ENCODE data around the gene SLC5A9. TPM values are rescaled to one million over a fixed set of nuclear protein-coding genes. Genes with fewer than 3 reads are reported as not detected.
"Not testable (repeated sequence)": the region's sequence is repeated elsewhere in the genome, so short reads cannot be mapped to it uniquely, and the experiment has no call there.

The SLC5A9 gene
- total RNA-seq, 4 donors from 2014 or later, result not detected

GRCh38 chr1:48291421-48291820 is 68.9 kb downstream of the SLC5A9 start:
- no peak overlapping the region for H3K4me3 ChIP-seq
- H3K36me3 ChIP-seq, result peaks cover 0 to 40% (median 0%) of the 10 kb centered on the region in 3 donors
- peaks cover 0 to 16% (median 0%) of the 10 kb centered on the region in 4 donors for H3K9me3 ChIP-seq
- TF ChIP-seq EP300 (IDR thresholded peaks at IDR 0.05), result no peak
- no peak for TF ChIP-seq CTCF (IDR thresholded peaks at IDR 0.05)
- TF ChIP-seq POLR2A (IDR thresholded peaks at IDR 0.05), result no peak
- H3K4me1 ChIP-seq, result no peaks in the 10 kb centered on the region
- no peak for DNase-seq (ENCODE audit: low spot score in 2 of 2)
- WGBS, 2 donors, result 74 to 83% methylated on average over 4 of the region's 4 CpGs
- H3K27me3 ChIP-seq, result no peaks in the 10 kb centered on the region
- no peak overlapping the region for H3K27ac ChIP-seq

- no peak for TF ChIP-seq POLR2A (IDR thresholded peaks at IDR 0.05)
- no peak for TF ChIP-seq CTCF (IDR thresholded peaks at IDR 0.05)
- TF ChIP-seq EP300 (IDR thresholded peaks at IDR 0.05), result no peak
- DNase-seq (ENCODE audit: low spot score in 2 of 2), result no peak
- H3K9me3 ChIP-seq, result peaks cover 0 to 16% (median 0%) of the 10 kb centered on the region in 4 donors
- no peak overlapping the region for H3K27ac ChIP-seq
- peaks cover 0 to 41% (median 0%) of the 10 kb centered on the region in 3 donors for H3K36me3 ChIP-seq
- 86 to 91% methylated on average over 5 of the region's 5 CpGs for whole genome bisulfite sequencing, 2 donors
- no peaks in the 10 kb centered on the region for H3K27me3 ChIP-seq
- H3K4me3 ChIP-seq, result no peak overlapping the region
- no peaks in the 10 kb centered on the region for H3K4me1 ChIP-seq
Observed at GRCh38 chr1:48292706-48293105, 70.2 kb downstream of the SLC5A9 start.

GRCh38 chr1:48294094-48294493 is 71.6 kb downstream of the SLC5A9 start:
- DNase-seq (ENCODE audit: low spot score in 2 of 2); H3K27me3 ChIP-seq; H3K27ac ChIP-seq; H3K4me3 ChIP-seq; H3K4me1 ChIP-seq; H3K9me3 ChIP-seq: not testable (repeated sequence)
- WGBS, 2 donors, result 94 to 96% methylated on average over 6 of the region's 6 CpGs
- peaks cover 0 to 47% (median 0%) of the 10 kb centered on the region in 3 donors for H3K36me3 ChIP-seq

GRCh38 chr1:48294656-48295055 is 72.1 kb downstream of the SLC5A9 start:
- WGBS, 2 donors, result 73 to 79% methylated on average over 1 of the region's 1 CpG
- no peak for DNase-seq (ENCODE audit: low spot score in 2 of 2)
- TF ChIP-seq POLR2A (IDR thresholded peaks at IDR 0.05), result no peak
- TF ChIP-seq EP300 (IDR thresholded peaks at IDR 0.05), result no peak
- no peak for TF ChIP-seq CTCF (IDR thresholded peaks at IDR 0.05)
- Histone ChIP-seq H3K27me3 (no peaks in the 10 kb centered on the region), H3K4me1 (no peaks in the 10 kb centered on the region), H3K9me3 (peaks cover 0 to 6% (median 0%) of the 10 kb centered on the region in 4 donors), H3K4me3 (no peak overlapping the region), H3K36me3 (peaks cover 0 to 48% (median 0%) of the 10 kb centered on the region in 3 donors), H3K27ac (no peak overlapping the region)

Other genes with a start within 250 kb of the SLC5A9 start
- gene TRABD2B, start 225.3 kb upstream of the SLC5A9 start, total RNA-seq, result 1 to 10 TPM; 1.3 to 4.1 (median 2.3) TPM
- 10 to 100 TPM; 51.3 to 59.1 (median 57.1) TPM for gene SPATA6, start 249.5 kb downstream of the SLC5A9 start, total RNA-seq